HG02623 (cell line): ENCODE measurements around the gene MADD.

ENCODE experiments used
- ATAC-seq: cut with Tn5 transposase; IDR thresholded peaks from one replicate; pipeline ENCODE4 v1.9.1; 2021; ENCODE audit warnings: moderate library complexity; ENCODE audit not compliant: unreplicated experiment

MADD gene

GRCh38 chr11:47249378-47249715 lies 20.6 kb upstream of the MADD start:
- no peak for ATAC-seq

GRCh38 chr11:47251751-47252150 lies 18.2 kb upstream of the MADD start:
- ATAC-seq: no peak

- ATAC-seq: no peak
Observed at GRCh38 chr11:47253660-47254059, 16.3 kb upstream of the MADD start.

- no peak for ATAC-seq
Observed at GRCh38 chr11:47254386-47254785, 15.5 kb upstream of the MADD start.

GRCh38 chr11:47256374-47256773 lies 13.6 kb upstream of the MADD start:
- no peak for ATAC-seq

GRCh38 chr11:47257177-47257516 lies 12.8 kb upstream of the MADD start:
- ATAC-seq: no peak

GRCh38 chr11:47257517-47258316 lies 12.2 kb upstream of the MADD start, which contains the start of gene NR1H3:
NR1H3 (plus strand) TSS chr11:47257996; CDS start chr11:47259217, 1,221 bp downstream.
- ATAC-seq: no peak

GRCh38 chr11:47258317-47258902 lies 11.5 kb upstream of the MADD start:
- no peak for ATAC-seq

- ATAC-seq: no peak
Observed at GRCh38 chr11:47259232-47259977, 10.5 kb upstream of the MADD start.

- ATAC-seq: no peak
Observed at GRCh38 chr11:47260366-47260765, 9.6 kb upstream of the MADD start.

GRCh38 chr11:47261291-47261800 lies 8.6 kb upstream of the MADD start:
- no peak for ATAC-seq

GRCh38 chr11:47264119-47264518 lies 5.8 kb upstream of the MADD start:
- no peak for ATAC-seq

- no peak for ATAC-seq
Observed at GRCh38 chr11:47264521-47264920, 5.4 kb upstream of the MADD start.

- ATAC-seq: no peak
Observed at GRCh38 chr11:47267876-47268275, 2.1 kb upstream of the MADD start.

GRCh38 chr11:47268448-47269001 lies 1.4 kb upstream of the MADD start:
- ATAC-seq: no peak

GRCh38 chr11:47269002-47269828 lies 718 bp upstream of the MADD start:
- ATAC-seq: peak; percentile 47

- ATAC-seq: no peak
Observed at GRCh38 chr11:47270331-47271271, 668 bp downstream of the MADD start.

GRCh38 chr11:47271328-47271727 lies 1.4 kb downstream of the MADD start:
- ATAC-seq: no peak

GRCh38 chr11:47271961-47272661 lies 2.2 kb downstream of the MADD start:
- no peak for ATAC-seq
